Ovary (tissue), 3 donors: ENCODE results near the gene GAREM1.

Experiments used
- CTCF ChIP-seq, 3 donors: fragments of 450-650 bp in 2 of 3; fragments of 200-600 bp in 1 of 3; IDR thresholded peaks; one replicate each; pipeline versions ENCODE4 v1.5.1 to v1.8.0; 2016 to 2022; ENCODE audit warnings: antibody characterized with exemption in 3 of 3, mild to moderate bottlenecking in 1 of 3
- POLR2A ChIP-seq: fragments of 450-650 bp; IDR thresholded peaks from one replicate; pipeline ENCODE4 v1.6.1; 2017; ENCODE audit warnings: antibody characterized with exemption, mild to moderate bottlenecking, moderate library complexity
- donor health status: DM: no; HTN: no; CAD: no.

- no peak for TF ChIP-seq CTCF (IDR thresholded peaks at IDR 0.05)
- no peak for TF ChIP-seq POLR2A
Measured at GRCh38 chr18:32264401-32264800, 206.3 kb downstream of the GAREM1 start.
